ENCODE results near the gene EPAS1. TPM values are rescaled to one million over a fixed set of nuclear protein-coding genes. Genes with fewer than 3 reads are reported as not detected.

EPAS1 gene
- total RNA-seq, 1 experiment from 2014 or later, result 106 TPM

- CTCF ChIA-PET, result no interaction called here
- H3K4me3 ChIP-seq (ENCODE audit: low read depth in 2 of 2, low read length in 2 of 2), result peak overlapping the region in 1 of 2 experiments; percentile 17; a peak in 2 of 4 replicates
- no peaks in the 10 kb centered on the region for H3K9me3 ChIP-seq (ENCODE audit: control insufficient read depth, insufficient read depth, low read depth, low read length)
- TF ChIP-seq SIN3A (IDR thresholded peaks at IDR 0.05; ENCODE audit: borderline replicate concordance, insufficient read depth, low read depth, low read length) (no peak), TCF7L2 (IDR thresholded peaks at IDR 0.05; ENCODE audit: low read depth, low read length) (no peak), REST (IDR thresholded peaks at IDR 0.05; ENCODE audit: insufficient read depth in 1 of 2, low read depth in 2 of 2, low read length in 1 of 2) (no peak), POLR2AphosphoS5 (IDR thresholded peaks at IDR 0.05; ENCODE audit: low read depth, low read length) (no peak), CTCF (IDR thresholded peaks at IDR 0.05) (no peak)
- in situ Hi-C loops (cut with HindIII; ENCODE audit: low pct_unique_long_range_greater_than_20kb, low sequenced_read_pairs) (no loop called here), intact Hi-C loops (cut with micrococcal nuclease; ENCODE audit: unreplicated experiment) (loop anchor here (5.0 kb wide), 1 partner anchor 241 kb away; no protein-coding TSS in a partner anchor)
- H3K36me3 ChIP-seq (ENCODE audit: control insufficient read depth, insufficient read depth, low read length), result no peaks in the 10 kb centered on the region
- peaks cover 79% of the 10 kb centered on the region for H3K4me1 ChIP-seq (ENCODE audit: control insufficient read depth, insufficient read depth, low read length)
- peak overlapping the region; percentile 88 for H3K27ac ChIP-seq (ENCODE audit: low read length)
- no TSS peak for BruUV-seq (replicated peaks)
- H3K27me3 ChIP-seq (ENCODE audit: control insufficient read depth, insufficient read depth, low read length), result no peaks in the 10 kb centered on the region
- no peak for DNase-seq (ENCODE audit: low read depth, low spot score)
- no peak for ATAC-seq
- POLR2A ChIA-PET, result no interaction called here
These were observed 6.0 kb downstream of the EPAS1 start for GRCh38 chr2:46303233-46303632.

GRCh38 chr2:46303822-46304221, 6.6 kb downstream of the EPAS1 start:
- in situ Hi-C loops (cut with HindIII; ENCODE audit: low pct_unique_long_range_greater_than_20kb, low sequenced_read_pairs), result no loop called here

More at GRCh38 chr2:46303822-46304221, 6.6 kb downstream of the EPAS1 start:
- intact Hi-C loops (cut with micrococcal nuclease; ENCODE audit: unreplicated experiment), result loop anchor here (5.0 kb wide), 1 partner anchor 242 kb away; no protein-coding TSS in a partner anchor
- Histone ChIP-seq H3K36me3 (ENCODE audit: control insufficient read depth, insufficient read depth, low read length) (no peaks in the 10 kb centered on the region), H3K9me3 (ENCODE audit: control insufficient read depth, insufficient read depth, low read depth, low read length) (no peaks in the 10 kb centered on the region), H3K27ac (ENCODE audit: low read length) (peak overlapping the region; percentile 88), H3K27me3 (ENCODE audit: control insufficient read depth, insufficient read depth, low read length) (no peaks in the 10 kb centered on the region), H3K4me3 (ENCODE audit: low read depth in 2 of 2, low read length in 2 of 2) (peak overlapping the region in 1 of 2 experiments; percentile 17; a peak in 1 of 4 replicates), H3K4me1 (ENCODE audit: control insufficient read depth, insufficient read depth, low read length) (peaks cover 85% of the 10 kb centered on the region)
- DNase-seq (ENCODE audit: low read depth, low spot score) (no peak), ATAC-seq (no peak)
- ChIA-PET CTCF (no interaction called here), POLR2A (no interaction called here)
- no TSS peak for BruUV-seq (replicated peaks)
- TF ChIP-seq REST (IDR thresholded peaks at IDR 0.05; ENCODE audit: insufficient read depth in 1 of 2, low read depth in 2 of 2, low read length in 1 of 2), result no peak
- no peak for TF ChIP-seq TCF7L2 (IDR thresholded peaks at IDR 0.05; ENCODE audit: low read depth, low read length)
- no peak for TF ChIP-seq SIN3A (IDR thresholded peaks at IDR 0.05; ENCODE audit: borderline replicate concordance, insufficient read depth, low read depth, low read length)
- TF ChIP-seq CTCF (IDR thresholded peaks at IDR 0.05), result no peak
- no peak for TF ChIP-seq POLR2AphosphoS5 (IDR thresholded peaks at IDR 0.05; ENCODE audit: low read depth, low read length)

Measured in Panc1 (cell line).